ENCODE results near the gene L3MBTL4. TPM values are rescaled to one million over a fixed set of nuclear protein-coding genes. Genes with fewer than 3 reads are reported as not detected.

Gene L3MBTL4
- total RNA-seq, 4 donors from 2014 or later = 11.3 to 16.3 (median 11.8) TPM

DNA sequence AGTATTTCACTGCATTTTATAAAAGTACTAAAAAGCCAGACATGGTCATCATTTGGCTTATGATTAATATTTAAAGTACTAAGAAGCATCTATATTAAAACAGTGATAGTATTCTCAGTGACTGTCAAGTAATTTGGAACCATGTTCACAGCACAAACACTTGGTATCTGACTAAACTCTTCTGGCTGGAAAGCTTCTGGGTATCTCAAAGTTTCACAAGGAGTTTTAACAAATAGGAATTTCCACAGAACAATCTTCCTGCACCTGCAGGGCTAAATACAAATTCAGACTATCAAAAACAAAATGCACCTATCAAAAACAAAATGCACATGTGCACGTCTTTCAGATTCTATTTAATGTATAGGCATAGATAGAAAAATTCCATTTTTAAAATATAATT lies 158.8 kb downstream of the L3MBTL4 start:
- intact Hi-C loops (cut with DNase I; ENCODE audit: low total_unique reads) = no loop called here
- TF ChIP-seq CTCF (IDR thresholded peaks at IDR 0.05) (no peak), POLR2A (IDR thresholded peaks at IDR 0.05) (no peak)
- H3K4me3 ChIP-seq (ENCODE audit: low read depth, poor library complexity, severe bottlenecking) = no peak overlapping the region
- DNase-seq (ENCODE audit: low spot score in 2 of 2) = no peak
- 84 to 96% methylated on average over 1 of the region's 1 CpG for WGBS, 2 donors

DNA sequence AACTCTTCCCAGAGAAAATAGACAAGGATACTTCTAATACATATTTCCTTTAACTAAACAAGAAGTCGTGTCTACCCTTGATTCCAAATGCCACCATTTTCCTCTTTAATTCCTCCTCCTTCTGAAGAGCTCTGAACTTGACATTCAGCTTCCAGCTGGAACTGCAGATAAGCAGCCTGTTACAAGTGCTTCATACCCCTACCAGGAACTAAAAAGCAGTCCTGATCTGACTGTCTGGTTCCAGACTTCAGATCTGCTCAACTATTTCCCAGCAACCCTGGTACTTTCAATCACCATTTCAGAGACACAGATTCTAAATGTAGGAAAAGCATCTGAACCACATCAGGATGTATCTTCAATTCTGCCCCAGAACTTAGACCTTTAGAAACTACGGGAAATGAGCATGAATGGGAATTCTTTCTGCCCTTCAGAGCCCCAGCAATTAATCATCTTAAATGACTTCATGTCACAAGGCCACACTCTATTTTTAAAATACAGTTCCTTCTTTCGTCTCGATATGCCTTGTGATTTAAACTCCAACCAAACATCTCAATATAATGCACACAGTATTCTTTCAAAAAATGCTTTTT lies 159.5 kb downstream of the L3MBTL4 start:
- no peak for DNase-seq (ENCODE audit: low spot score in 2 of 2)
- intact Hi-C loops (cut with DNase I; ENCODE audit: low total_unique reads) = no loop called here
- WGBS, 2 donors = 32 to 45% methylated on average over 4 of the region's 4 CpGs
- H3K4me3 ChIP-seq (ENCODE audit: low read depth, poor library complexity, severe bottlenecking) = no peak overlapping the region
- TF ChIP-seq CTCF (IDR thresholded peaks at IDR 0.05) (no peak), POLR2A (IDR thresholded peaks at IDR 0.05) (no peak)

GRCh38 chr18:6254456-6254855 lies 160.3 kb downstream of the L3MBTL4 start:
- no peak overlapping the region for H3K4me3 ChIP-seq (ENCODE audit: low read depth, poor library complexity, severe bottlenecking)
- intact Hi-C loops (cut with DNase I; ENCODE audit: low total_unique reads) = no loop called here
- TF ChIP-seq CTCF (IDR thresholded peaks at IDR 0.05) = no peak
- no peak for TF ChIP-seq POLR2A (IDR thresholded peaks at IDR 0.05)
- no peak for DNase-seq (ENCODE audit: low spot score in 2 of 2)

DNA sequence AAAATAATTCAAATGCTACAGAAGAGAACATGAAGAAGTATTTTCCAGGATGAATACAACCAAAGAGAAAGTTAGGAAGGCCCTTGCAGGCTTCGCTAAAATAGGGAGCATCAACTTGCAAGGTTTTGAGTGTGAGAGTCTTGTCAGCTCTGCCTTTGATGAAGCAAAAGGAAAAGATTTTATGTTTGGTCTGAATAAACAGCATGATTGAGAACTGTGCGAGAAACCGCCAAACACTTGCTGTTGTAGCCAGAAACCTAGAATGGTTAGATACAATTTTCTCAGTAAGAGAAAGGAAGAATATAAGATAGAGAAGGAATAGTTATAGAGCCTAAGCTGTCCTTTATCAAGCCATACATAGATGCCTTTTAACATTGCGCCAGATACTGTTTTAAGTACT lies 163.6 kb downstream of the L3MBTL4 start:
- H3K4me3 ChIP-seq (ENCODE audit: low read depth, poor library complexity, severe bottlenecking) = no peak overlapping the region
- 95 to 97% methylated on average over 4 of the region's 4 CpGs for WGBS, 2 donors
- no peak for DNase-seq (ENCODE audit: low spot score in 2 of 2)
- intact Hi-C loops (cut with DNase I; ENCODE audit: low total_unique reads) = no loop called here
- TF ChIP-seq POLR2A (IDR thresholded peaks at IDR 0.05) (no peak), CTCF (IDR thresholded peaks at IDR 0.05) (no peak)

GRCh38 chr18:6249788-6250187 lies 164.9 kb downstream of the L3MBTL4 start:
- TF ChIP-seq POLR2A (IDR thresholded peaks at IDR 0.05) = no peak
- no peak for DNase-seq (ENCODE audit: low spot score in 2 of 2)
- H3K4me3 ChIP-seq (ENCODE audit: low read depth, poor library complexity, severe bottlenecking) = no peak overlapping the region
- 73 to 81% methylated on average over 4 of the region's 4 CpGs for WGBS, 2 donors
- intact Hi-C loops (cut with DNase I; ENCODE audit: low total_unique reads) = no loop called here

GRCh38 chr18:6249170-6249569 lies 165.5 kb downstream of the L3MBTL4 start:
- H3K4me3 ChIP-seq (ENCODE audit: low read depth, poor library complexity, severe bottlenecking) = no peak overlapping the region
- DNase-seq (ENCODE audit: low spot score in 2 of 2) = no peak
- intact Hi-C loops (cut with DNase I; ENCODE audit: low total_unique reads) = no loop called here
- TF ChIP-seq POLR2A (IDR thresholded peaks at IDR 0.05) = no peak
- no peak for TF ChIP-seq CTCF (IDR thresholded peaks at IDR 0.05)
- WGBS, 2 donors = 63 to 77% methylated on average over 2 of the region's 2 CpGs
